Loucy (cell line): ENCODE data around the gene NINL.

Experiments
- CTCF ChIP-seq: fragments of 200-600 bp; sonication (generic); conservative IDR thresholded peaks from 2 replicates; pipeline ENCODE4 v1.5.1; 2014; ENCODE audit warnings: mild to moderate bottlenecking, antibody characterized with exemption, low read length
- EZH2phosphoT487 ChIP-seq: fragments of 200-600 bp; IDR thresholded peaks from 2 replicates; pipeline ENCODE4 v1.6.1; 2018; ENCODE audit warnings: antibody characterized with exemption, mild to moderate bottlenecking, moderate library complexity, borderline replicate concordance

- TF ChIP-seq CTCF (no peak), EZH2phosphoT487 (no peak)
Observed at GRCh38 chr20:25549172-25549773, 36.1 kb downstream of the NINL start.
